HS-27A (cell line): ENCODE data around the gene STK17A.
A peak's percentile ranks its signal among the peaks of the same experiment; 100 is the strongest.
"Not testable (repeated sequence)": the region's sequence is repeated elsewhere in the genome, so short reads cannot be mapped to it uniquely, and the experiment has no call there.

Experiments
- DNase-seq: peaks from one replicate; pipeline ENCODE4 v3.0.0-alpha.2; 2012; ENCODE audit warnings: low read depth, missing footprints

The STK17A gene

DNA sequence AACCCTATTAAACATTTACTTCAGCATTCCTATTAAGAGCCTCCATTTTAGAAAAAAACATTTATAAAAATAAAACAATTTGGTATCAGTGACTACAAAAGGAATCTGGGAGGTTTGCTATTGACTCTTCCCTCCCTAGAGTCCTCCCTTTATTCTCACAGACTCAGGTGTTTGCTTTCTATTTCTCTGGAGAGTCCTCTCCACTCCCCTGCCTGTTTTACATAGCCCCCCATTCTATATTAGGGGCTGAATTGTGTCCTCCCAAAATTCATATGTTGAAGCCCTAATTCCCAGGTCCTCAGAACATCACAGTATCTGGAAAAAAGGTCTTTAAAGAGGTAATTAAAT, 76.6 kb downstream of the STK17A start:
- no peak for DNase-seq

DNA sequence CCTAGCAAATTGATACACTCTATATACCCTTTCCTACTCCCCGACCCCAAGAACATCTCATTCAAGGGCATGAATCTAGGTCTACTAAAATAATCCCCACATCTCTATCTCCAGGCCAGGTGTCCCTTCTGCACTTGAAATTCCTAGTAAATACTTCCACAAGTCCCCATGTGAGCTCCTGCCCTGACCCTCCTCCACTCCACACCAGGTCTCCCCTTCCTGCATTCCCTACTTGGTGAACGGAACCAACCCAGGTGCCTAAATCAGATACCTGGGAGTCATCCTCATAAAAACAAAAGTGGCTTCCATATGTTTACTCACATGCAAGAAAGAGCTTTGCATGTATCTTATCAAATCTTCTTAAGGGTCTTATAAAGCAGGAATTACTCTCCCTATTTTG, 77.2 kb downstream of the STK17A start:
- DNase-seq, result no peak

DNA sequence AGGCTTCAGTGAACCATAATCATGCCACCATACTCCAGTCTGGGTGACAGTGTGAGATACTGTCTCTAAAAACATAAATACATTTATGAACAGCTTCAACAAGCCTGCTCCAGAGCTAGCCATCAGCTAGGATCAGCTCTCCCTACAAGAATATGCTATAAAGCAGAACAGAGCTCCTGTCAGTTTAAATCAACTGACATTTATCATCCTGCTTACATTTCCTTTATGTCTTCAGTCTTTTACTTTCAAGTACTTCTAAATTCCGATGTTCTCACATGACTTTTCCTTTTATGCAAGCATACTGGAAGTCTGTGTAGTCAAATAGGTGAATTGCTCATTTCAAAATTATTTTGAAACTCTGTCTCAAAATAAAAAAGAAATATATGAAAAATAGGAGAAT, 81.8 kb downstream of the STK17A start:
- DNase-seq, result no peak

DNA sequence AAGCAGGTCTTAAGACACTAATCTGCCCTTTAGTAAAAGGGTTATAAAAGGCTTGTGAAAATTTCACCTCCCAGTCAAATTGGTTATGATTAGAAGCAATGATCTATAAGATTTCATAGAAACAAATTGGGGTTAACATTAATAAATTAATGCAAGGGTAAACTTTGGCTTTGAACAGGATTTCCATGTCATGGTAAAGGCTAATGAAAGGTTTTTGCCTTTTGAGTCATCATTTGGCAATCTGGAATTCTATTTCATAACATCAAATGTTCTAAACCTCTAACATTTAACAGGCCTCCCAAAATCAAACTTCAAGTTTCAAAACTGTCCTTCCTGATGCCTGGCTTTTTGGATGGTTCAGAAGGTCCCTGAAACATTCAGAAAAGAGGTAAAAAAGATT, 84.0 kb downstream of the STK17A start:
- no peak for DNase-seq

DNA sequence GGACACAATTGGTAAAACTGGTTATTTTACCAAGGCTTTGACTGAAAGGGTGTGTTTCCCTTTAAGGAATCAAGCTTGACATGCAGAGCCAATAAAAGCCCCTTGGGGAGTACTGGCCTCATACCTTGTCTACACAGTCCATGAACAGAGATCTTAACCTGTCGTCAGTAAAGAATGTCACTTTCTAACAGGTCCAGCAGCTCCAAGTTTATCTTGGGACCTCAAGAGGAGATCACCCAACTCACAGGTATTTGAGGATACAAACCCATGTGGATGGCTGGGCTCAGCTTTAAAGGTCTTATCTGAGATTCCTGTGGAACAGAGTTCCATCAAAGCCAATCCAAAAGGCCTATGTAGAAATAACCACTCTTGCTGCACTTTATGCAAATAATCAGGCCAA, 85.1 kb downstream of the STK17A start:
- no peak for DNase-seq

DNA sequence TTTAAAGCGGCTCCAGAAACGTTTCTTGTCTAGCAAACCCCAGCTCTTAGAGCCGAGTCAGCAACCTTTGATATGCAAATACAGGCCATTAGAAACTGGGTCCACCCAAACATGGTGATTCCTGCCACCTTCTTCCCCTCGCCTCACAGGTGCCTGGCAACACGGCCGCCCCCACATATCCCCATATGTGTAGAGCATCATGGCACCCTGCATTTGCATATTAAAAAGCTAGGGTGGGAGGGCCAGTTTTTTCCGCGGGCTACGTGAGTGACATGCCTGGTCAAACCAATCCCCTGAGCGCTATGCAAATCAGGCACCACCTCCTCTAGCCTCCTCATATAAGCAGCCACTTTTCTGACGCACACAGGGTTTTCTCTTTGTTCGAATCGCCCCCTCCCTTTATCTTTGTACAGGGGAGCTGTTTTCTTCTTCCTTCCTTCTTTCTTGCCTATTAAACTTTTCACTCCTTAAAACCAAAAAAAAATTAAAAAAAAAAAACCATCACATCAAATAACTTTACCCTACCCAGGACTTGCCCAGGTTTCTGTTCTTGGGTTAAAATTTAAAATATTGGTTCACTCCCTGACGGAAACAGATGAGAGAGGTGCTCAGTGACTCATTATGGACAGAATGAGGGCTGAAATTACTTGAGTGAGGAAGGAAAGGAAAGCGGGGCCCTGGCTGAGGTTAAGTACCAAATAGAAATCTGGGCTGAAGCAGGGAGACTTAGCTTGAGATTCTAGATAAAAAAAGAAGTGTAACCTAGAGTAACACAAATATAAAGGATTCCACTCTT, 86.6 kb downstream of the STK17A start:
- no peak for DNase-seq

DNA sequence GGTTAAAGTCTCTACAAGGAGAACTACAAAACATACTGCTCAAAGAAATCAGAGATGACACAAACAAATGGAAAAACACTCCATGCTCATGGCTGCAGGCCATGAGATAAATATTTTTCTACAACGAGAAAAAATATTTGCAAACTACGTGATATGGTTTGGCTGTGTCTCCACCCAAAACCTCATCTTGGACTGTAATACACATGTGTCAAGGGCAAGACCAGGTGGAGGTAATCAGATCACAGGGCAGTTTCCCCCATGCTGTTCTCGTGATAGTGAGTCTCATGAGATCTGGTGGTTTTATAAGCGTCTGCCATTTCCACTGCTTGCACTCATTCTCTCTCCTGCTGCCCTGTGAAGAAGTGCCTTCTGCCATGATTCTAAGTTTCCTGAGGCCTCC, 88.6 kb downstream of the STK17A start:
- DNase-seq, result no peak

DNA sequence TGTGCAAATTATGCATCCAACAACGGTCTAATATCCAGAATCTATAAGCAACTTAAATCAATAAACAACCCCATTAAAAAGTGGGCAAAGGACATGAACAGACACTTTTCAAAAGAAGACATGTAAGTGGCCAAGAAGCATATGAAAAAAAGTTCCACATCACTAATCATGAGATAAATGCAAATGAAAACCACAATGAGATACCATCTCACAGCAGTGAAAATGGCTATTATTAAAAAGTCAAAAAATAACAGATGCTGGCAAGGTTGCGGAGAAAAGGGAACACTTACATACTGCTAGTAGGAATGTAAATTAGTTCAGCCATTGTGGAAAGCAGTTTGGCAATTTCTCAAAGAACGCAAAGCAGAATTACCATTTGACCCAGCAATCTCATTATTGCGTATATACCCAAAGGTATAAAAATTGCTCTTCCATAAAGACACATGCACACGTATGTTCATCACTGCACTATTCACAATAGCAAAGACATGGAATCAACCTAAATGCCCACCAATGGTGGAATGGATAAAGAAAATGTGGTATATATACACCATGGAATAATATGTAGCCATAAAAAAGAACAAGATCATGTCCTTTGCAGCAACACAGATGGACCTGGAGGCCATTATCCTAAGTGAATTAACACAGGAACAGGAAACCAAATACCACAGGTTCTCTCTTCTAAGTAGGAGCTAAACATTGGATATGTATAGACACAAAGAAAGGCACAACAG, 90.5 kb downstream of the STK17A start:
- not testable (repeated sequence) for DNase-seq

DNA sequence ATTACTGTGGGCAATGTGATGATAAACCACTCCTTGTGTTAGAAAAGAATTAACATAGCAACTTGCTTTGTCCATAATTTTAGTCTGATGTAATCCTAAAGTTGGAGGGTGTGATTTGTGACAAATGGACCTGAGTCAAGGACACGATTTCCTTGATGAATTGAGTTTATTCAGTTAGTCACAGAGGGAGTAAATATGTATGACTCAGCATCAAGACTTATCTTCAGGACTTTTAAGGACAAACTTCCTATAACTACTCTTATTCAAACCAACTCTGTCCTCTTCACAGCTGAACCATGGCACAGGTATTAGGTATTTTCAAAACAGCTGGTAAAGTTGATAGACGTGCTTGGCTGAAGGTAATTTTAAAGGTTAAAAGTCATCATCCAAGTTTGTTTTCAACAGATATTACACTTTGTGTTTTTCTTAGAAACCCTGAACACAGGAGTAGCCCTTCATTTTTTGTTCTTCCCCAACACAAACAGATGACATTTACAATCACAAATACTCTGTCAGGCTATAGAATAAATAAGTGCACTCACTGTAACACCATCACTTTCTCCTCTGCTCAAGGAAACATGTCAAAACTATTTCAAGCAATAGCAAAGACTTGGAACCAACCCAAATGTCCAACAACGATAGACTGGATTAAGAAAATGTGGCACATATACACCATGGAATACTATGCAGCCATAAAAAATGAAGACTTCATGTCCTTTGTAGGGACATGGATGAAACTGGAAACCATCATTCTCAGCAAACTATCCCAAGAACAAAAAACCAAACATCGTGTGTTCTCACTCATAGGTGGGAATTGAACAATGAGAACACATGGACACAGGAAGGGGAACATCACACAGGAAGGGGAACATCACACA, 91.9 kb downstream of the STK17A start:
- DNase-seq, result peak; percentile 45
